ENCODE results near the gene TNFRSF13B.

DNA sequence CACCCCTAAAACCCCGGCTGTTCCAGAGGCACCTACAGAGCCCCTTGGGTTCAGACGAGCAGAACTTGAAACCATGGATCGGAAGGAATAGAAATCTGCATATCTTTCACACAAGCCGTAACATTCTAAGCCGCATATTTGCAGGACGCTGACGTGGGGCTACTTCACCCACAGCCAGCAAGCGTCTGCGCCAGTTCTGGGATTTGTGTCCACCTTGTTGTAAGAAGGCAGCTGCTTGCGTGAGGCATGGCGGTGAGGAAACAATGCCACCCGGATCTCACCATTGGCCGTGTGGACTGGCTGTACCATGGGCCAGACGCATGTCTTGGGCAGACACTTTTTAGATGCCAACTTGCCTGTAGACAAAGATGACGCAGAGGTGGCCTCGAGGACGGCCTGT, 34.5 kb downstream of the TNFRSF13B start:
- TF ChIP-seq REST (IDR thresholded peaks at IDR 0.05; ENCODE audit: low read depth) (no peak), JUND (IDR thresholded peaks at IDR 0.05) (no peak), EZH2phosphoT487 (IDR thresholded peaks at IDR 0.05; ENCODE audit: borderline replicate concordance) (no peak)
